IPS-20b (cell line): ENCODE data around the gene PCOLCE2.

Source experiments
- H3K27ac ChIP-seq: one replicate; pipeline ENCODE4 v1.5.1; 2013; ENCODE audit warnings: low read length
- H3K27me3 ChIP-seq: 2 replicates; pipeline ENCODE4 v1.6.1; 2013; ENCODE audit warnings: mild to moderate bottlenecking, low read length, inconsistent platforms; ENCODE audit not compliant: insufficient read depth
- H3K36me3 ChIP-seq: 2 replicates; pipeline ENCODE4 v1.6.1; 2013; ENCODE audit warnings: low read depth, mild to moderate bottlenecking, inconsistent platforms, low read length, moderate library complexity; ENCODE audit not compliant: insufficient read depth
- H3K4me1 ChIP-seq: 2 replicates; pipeline ENCODE4 v1.6.1; 2013; ENCODE audit warnings: mild to moderate bottlenecking, control low read depth, inconsistent platforms, low read length, moderate library complexity; ENCODE audit not compliant: insufficient read depth
- H3K4me3 ChIP-seq: 2 replicates; pipeline ENCODE4 v1.5.1; 2013; ENCODE audit warnings: mild to moderate bottlenecking, low read length, inconsistent platforms
- H3K9ac ChIP-seq: 2 replicates; pipeline ENCODE4 v1.6.1; 2013; ENCODE audit warnings: low read depth, mild to moderate bottlenecking, inconsistent platforms, low read length, moderate library complexity
- H3K9me3 ChIP-seq: 2 replicates; pipeline ENCODE4 v1.6.1; 2013; ENCODE audit warnings: mild to moderate bottlenecking, low read depth, low read length, inconsistent platforms; ENCODE audit not compliant: insufficient read depth

PCOLCE2 gene

GRCh38 chr3:142916605-142917004 is 27.7 kb upstream of the PCOLCE2 start:
- H3K9me3 ChIP-seq, result no peaks in the 10 kb centered on the region
- no peaks in the 10 kb centered on the region for H3K4me1 ChIP-seq
- H3K36me3 ChIP-seq, result no peaks in the 10 kb centered on the region
- H3K4me3 ChIP-seq, result no peak overlapping the region
- H3K27ac ChIP-seq, result no peak overlapping the region
- H3K9ac ChIP-seq, result no peak overlapping the region
- H3K27me3 ChIP-seq, result no peaks in the 10 kb centered on the region

- Histone ChIP-seq H3K9ac (no peak overlapping the region), H3K4me1 (no peaks in the 10 kb centered on the region), H3K9me3 (no peaks in the 10 kb centered on the region), H3K36me3 (no peaks in the 10 kb centered on the region), H3K27ac (no peak overlapping the region), H3K4me3 (no peak overlapping the region), H3K27me3 (no peaks in the 10 kb centered on the region)
Observed at GRCh38 chr3:142915636-142916035, 26.8 kb upstream of the PCOLCE2 start.

GRCh38 chr3:142914286-142914811 is 25.5 kb upstream of the PCOLCE2 start:
- Histone ChIP-seq H3K9me3 (no peaks in the 10 kb centered on the region), H3K4me3 (no peak overlapping the region), H3K4me1 (no peaks in the 10 kb centered on the region), H3K36me3 (no peaks in the 10 kb centered on the region), H3K27ac (no peak overlapping the region), H3K27me3 (no peaks in the 10 kb centered on the region), H3K9ac (no peak overlapping the region)

GRCh38 chr3:142913432-142913831 is 24.5 kb upstream of the PCOLCE2 start:
- Histone ChIP-seq H3K9me3 (no peaks in the 10 kb centered on the region), H3K4me3 (no peak overlapping the region), H3K9ac (no peak overlapping the region), H3K36me3 (no peaks in the 10 kb centered on the region), H3K27ac (no peak overlapping the region), H3K27me3 (no peaks in the 10 kb centered on the region), H3K4me1 (no peaks in the 10 kb centered on the region)

- Histone ChIP-seq H3K9me3 (no peaks in the 10 kb centered on the region), H3K4me3 (no peak overlapping the region), H3K27ac (no peak overlapping the region)
Observed at GRCh38 chr3:142912402-142913172, 23.7 kb upstream of the PCOLCE2 start.

GRCh38 chr3:142910280-142910679 is 21.4 kb upstream of the PCOLCE2 start:
- no peaks in the 10 kb centered on the region for H3K27me3 ChIP-seq
- H3K4me1 ChIP-seq, result no peaks in the 10 kb centered on the region
- no peak overlapping the region for H3K4me3 ChIP-seq
- no peak overlapping the region for H3K27ac ChIP-seq
- H3K9me3 ChIP-seq, result no peaks in the 10 kb centered on the region
- H3K9ac ChIP-seq, result no peak overlapping the region
- no peaks in the 10 kb centered on the region for H3K36me3 ChIP-seq

More at GRCh38 chr3:142912402-142913172, 23.7 kb upstream of the PCOLCE2 start:
- H3K36me3 ChIP-seq, result no peaks in the 10 kb centered on the region
- H3K27me3 ChIP-seq, result no peaks in the 10 kb centered on the region
- H3K9ac ChIP-seq, result no peak overlapping the region
- no peaks in the 10 kb centered on the region for H3K4me1 ChIP-seq

- H3K27ac ChIP-seq, result no peak overlapping the region
- H3K4me1 ChIP-seq, result no peaks in the 10 kb centered on the region
- no peaks in the 10 kb centered on the region for H3K9me3 ChIP-seq
- no peaks in the 10 kb centered on the region for H3K36me3 ChIP-seq
- no peak overlapping the region for H3K4me3 ChIP-seq
- H3K27me3 ChIP-seq, result no peaks in the 10 kb centered on the region
- H3K9ac ChIP-seq, result no peak overlapping the region
Observed at GRCh38 chr3:142909282-142909681, 20.4 kb upstream of the PCOLCE2 start.

GRCh38 chr3:142907996-142908395 is 19.1 kb upstream of the PCOLCE2 start:
- Histone ChIP-seq H3K27me3 (no peaks in the 10 kb centered on the region), H3K4me1 (no peaks in the 10 kb centered on the region), H3K27ac (no peak overlapping the region), H3K9me3 (no peaks in the 10 kb centered on the region), H3K4me3 (no peak overlapping the region), H3K36me3 (no peaks in the 10 kb centered on the region), H3K9ac (no peak overlapping the region)

GRCh38 chr3:142904639-142905436 is 16.0 kb upstream of the PCOLCE2 start:
- Histone ChIP-seq H3K4me3 (no peak overlapping the region), H3K9me3 (no peaks in the 10 kb centered on the region), H3K36me3 (no peaks in the 10 kb centered on the region), H3K4me1 (no peaks in the 10 kb centered on the region), H3K27me3 (no peaks in the 10 kb centered on the region), H3K9ac (no peak overlapping the region), H3K27ac (no peak overlapping the region)

- H3K4me3 ChIP-seq, result no peak overlapping the region
- no peak overlapping the region for H3K9ac ChIP-seq
- H3K27ac ChIP-seq, result no peak overlapping the region
- H3K27me3 ChIP-seq, result no peaks in the 10 kb centered on the region
- no peaks in the 10 kb centered on the region for H3K36me3 ChIP-seq
- H3K9me3 ChIP-seq, result no peaks in the 10 kb centered on the region
- H3K4me1 ChIP-seq, result no peaks in the 10 kb centered on the region
Observed at GRCh38 chr3:142902356-142902755, 13.5 kb upstream of the PCOLCE2 start.

GRCh38 chr3:142898346-142899213 is 9.7 kb upstream of the PCOLCE2 start:
- Histone ChIP-seq H3K4me3 (no peak overlapping the region), H3K27me3 (no peaks in the 10 kb centered on the region), H3K36me3 (no peaks in the 10 kb centered on the region), H3K9me3 (no peaks in the 10 kb centered on the region), H3K27ac (no peak overlapping the region), H3K9ac (no peak overlapping the region), H3K4me1 (no peaks in the 10 kb centered on the region)
